HepG2 (cell line): ENCODE measurements around the gene MYO1E. TPM values are rescaled to one million over a fixed set of nuclear protein-coding genes. Genes with fewer than 3 reads are reported as not detected.

Experiments used
- ATAC-seq: fragments of 200-7000 bp; cut with Tn5 transposase; 3 replicates; pipeline ENCODE4 v1.9.1; 2020; ENCODE audit warnings: mild to moderate bottlenecking, moderate library complexity
- BruUV-seq: library from RNA; stranded (reverse); fragments of 400-500 nt; replicated peaks from 2 replicates; lab custom pipeline; 2021; lab: Mats Ljungman, UMichigan
- CTCF ChIA-PET: fragments of 300-600 bp; formaldehyde crosslinking; extraction: SDS; loops from one replicate; lab custom pipeline; 2021; ENCODE audit warnings: low total read pairs, inconsistent platforms, low intra/inter-chr PET ratio; lab: Yijun Ruan, JAX
- POLR2A ChIA-PET: fragments of 350-600 bp; sonication (Branson Sonifier 250); formaldehyde crosslinking; loops from one replicate; lab custom pipeline; 2020; ENCODE audit warnings: antibody characterized with exemption, inconsistent platforms; lab: Yijun Ruan, JAX
- DNase-seq: peaks from one replicate; pipeline ENCODE4 v3.0.0-alpha.2; 2015; ENCODE audit warnings: low spot score
- FAIRE-seq: peaks from 3 replicates; lab custom pipeline; 2011; peaks lifted over from hg19 to GRCh38; lab: Jason Lieb, UNC
- H2AFZ ChIP-seq: one replicate; pipeline ENCODE4 v1.6.1; 2011; ENCODE audit warnings: low read length, inconsistent platforms
- H3K27ac ChIP-seq: fragments of 300-600 bp; 3 replicates; pipeline ENCODE4 v1.8.0; 2011; ENCODE audit warnings: mixed run types, mild to moderate bottlenecking, mixed read lengths, low read length, inconsistent platforms; ENCODE audit not compliant: insufficient read depth; ENCODE audit errors: extremely low read length
- H3K27me3 ChIP-seq, 2 experiments: fragments of 200-600 bp in 1 of 2; 2 replicates in 1 of 2; 3 replicates in 1 of 2; pipeline versions ENCODE4 v1.6.0 to v1.8.0; 2011; ENCODE audit warnings: low read length in 2 of 2, mild to moderate bottlenecking in 2 of 2, moderate library complexity in 2 of 2, inconsistent platforms in 1 of 2; ENCODE audit not compliant: insufficient read depth in 2 of 2, control insufficient read depth in 1 of 2
- H3K36me3 ChIP-seq, 2 experiments: fragments of 200-600 bp in 1 of 2; replicated peaks in 1 of 2; 2 replicates in 1 of 2; 3 replicates in 1 of 2; pipeline versions ENCODE4 v1.5.1 to v1.8.0; 2011; ENCODE audit warnings: low read length in 2 of 2, inconsistent platforms in 1 of 2; ENCODE audit not compliant: insufficient read depth in 2 of 2, control insufficient read depth in 1 of 2
- H3K4me1 ChIP-seq: 2 replicates; pipeline ENCODE4 v1.5.1; 2012; ENCODE audit warnings: low read length, inconsistent platforms; ENCODE audit not compliant: insufficient read depth
- H3K4me2 ChIP-seq: 2 replicates; pipeline ENCODE4 v1.6.0; 2011; ENCODE audit warnings: low read depth, low read length, inconsistent platforms
- H3K4me3 ChIP-seq, 3 experiments: fragments of 200-600 bp in 1 of 3; sonication (generic), shearing (Covaris generic) in 1 of 3; replicated peaks in 1 of 3; 2 replicates each; pipeline ENCODE4 v1.5.1; 2011 to 2016; ENCODE audit warnings: low read length in 3 of 3, inconsistent platforms in 2 of 3, low read depth in 2 of 3, mild to moderate bottlenecking in 2 of 3, control low read depth in 1 of 3, mixed read lengths in 1 of 3; ENCODE audit not compliant: insufficient read depth in 1 of 3
- H3K79me2 ChIP-seq: one replicate; pipeline ENCODE4 v1.6.1; 2011; ENCODE audit warnings: low read length, inconsistent platforms; ENCODE audit not compliant: insufficient read depth
- H3K9ac ChIP-seq: 2 replicates; pipeline ENCODE4 v1.6.0; 2011; ENCODE audit warnings: mild to moderate bottlenecking, low read depth, low read length, inconsistent platforms; ENCODE audit not compliant: insufficient read depth
- H3K9me3 ChIP-seq: 2 replicates; pipeline ENCODE4 v1.5.1; 2012; ENCODE audit warnings: mild to moderate bottlenecking, low read length
- H4K20me1 ChIP-seq: 2 replicates; pipeline ENCODE4 v1.6.0; 2011; ENCODE audit warnings: inconsistent platforms, mild to moderate bottlenecking, low read length, moderate library complexity; ENCODE audit not compliant: insufficient read depth
- ARID5B ChIP-seq: IDR thresholded peaks from 2 replicates; pipeline ENCODE4 v1.4.0; 2020; ENCODE audit warnings: mild to moderate bottlenecking, missing genetic modification reagents
- CTCF ChIP-seq: sonication (generic); formaldehyde crosslinking; IDR thresholded peaks from 2 replicates; pipeline ENCODE4 v1.5.0; 2020; ENCODE audit warnings: mild to moderate bottlenecking, missing genetic modification reagents, moderate library complexity
- ERF ChIP-seq: IDR thresholded peaks from 2 replicates; pipeline ENCODE4 v1.6.1; 2018; ENCODE audit warnings: missing biosample characterization, missing genetic modification reagents
- FOSL2 ChIP-seq: sonication (generic); formaldehyde crosslinking; IDR thresholded peaks from 2 replicates; pipeline ENCODE4 v1.4.0; 2020; ENCODE audit warnings: missing genetic modification reagents
- HNF4A ChIP-seq: sonication (generic); formaldehyde crosslinking; IDR thresholded peaks from 2 replicates; pipeline ENCODE4 v1.4.0; 2020; ENCODE audit warnings: missing genetic modification reagents
- MXD4 ChIP-seq: IDR thresholded peaks from 2 replicates; pipeline ENCODE4 v1.6.1; 2016; ENCODE audit warnings: mild to moderate bottlenecking, missing biosample characterization, missing genetic modification reagents
- NFIC ChIP-seq: IDR thresholded peaks from 2 replicates; pipeline ENCODE4 v1.6.1; 2012; ENCODE audit warnings: mild to moderate bottlenecking, low read length, inconsistent platforms
- PHF21A ChIP-seq: sonication (generic); formaldehyde crosslinking; IDR thresholded peaks from 2 replicates; pipeline ENCODE4 v1.5.0; 2020; ENCODE audit warnings: mild to moderate bottlenecking, missing genetic modification reagents
- POLR2AphosphoS2 ChIP-seq: IDR thresholded peaks from 2 replicates; pipeline ENCODE4 v1.6.1; 2011; ENCODE audit warnings: low read depth, low read length, improper control_type of control experiment
- RARA ChIP-seq: IDR thresholded peaks from 2 replicates; pipeline ENCODE4 v1.6.1; 2016; ENCODE audit warnings: missing genetic modification reagents, missing compliant biosample characterization
- TSC22D2 ChIP-seq: sonication (generic); formaldehyde crosslinking; IDR thresholded peaks from 2 replicates; pipeline ENCODE4 v1.5.1; 2020; ENCODE audit warnings: missing genetic modification reagents, mild to moderate bottlenecking, borderline replicate concordance
- U2AF1 ChIP-seq: fragments of 200-400 bp; formaldehyde crosslinking; optimal IDR thresholded peaks from 2 replicates; pipeline ENCODE3; 2017; ENCODE audit warnings: mild to moderate bottlenecking, low read depth, low read length
- ZNF274 ChIP-seq: sonication (generic); formaldehyde crosslinking; IDR thresholded peaks from 2 replicates; pipeline ENCODE4 v1.5.1; 2020; ENCODE audit warnings: mild to moderate bottlenecking, missing genetic modification reagents
- ZNF644 ChIP-seq: IDR thresholded peaks from 2 replicates; pipeline ENCODE4 v1.6.1; 2016; ENCODE audit warnings: low read depth
- ZNF7 ChIP-seq: IDR thresholded peaks from 2 replicates; pipeline ENCODE4 v1.6.1; 2016; ENCODE audit warnings: missing biosample characterization, missing genetic modification reagents
- WGBS: methylation state at CpG from one replicate; pipeline ENCODE4 v1.1.6; 2017; ENCODE audit warnings: low lambda C conversion rate; 5-methylcytosine and 5-hydroxymethylcytosine counted together
- in situ Hi-C: cut with HindIII; loops from 2 replicates; pipeline ENCODE4 v1.10.0; 2017; ENCODE audit warnings: low pct_unique_long_range_greater_than_20kb; ENCODE audit not compliant: extremely low pct_ligation_motif_present
- intact Hi-C: fragments of 100-400 bp; cut with micrococcal nuclease; formaldehyde crosslinking; loops from one replicate; pipeline ENCODE4 v1.10.0; 2022; ENCODE audit not compliant: unreplicated experiment
- polyA plus RNA-seq, 8 experiments: library from polyadenylated mRNA; depleted of rRNA in 3 of 8; stranded (reverse) in 7 of 8; unstranded in 1 of 8; fragments of >200 nt; fragmentation: Illumina TruSeq in 4 of 8; extraction: Trizol in 4 of 8; gene quantifications; 2 replicates each; pipeline versions ENCODE4 v1.2.1 to v1.2.3, GENCODE V29; 2011 to 2016; ENCODE audit warnings: low read depth in 4 of 8, missing spikeins in 1 of 8, mixed read lengths in 1 of 8; ENCODE audit not compliant: insufficient read depth in 1 of 8
- total RNA-seq, 5 experiments: library from RNA; depleted of rRNA; stranded (reverse); fragments of >200 nt; fragmentation: Illumina TruSeq; extraction: Trizol; gene quantifications; 2 replicates each; pipeline ENCODE4 v1.2.3, GENCODE V29; 2016; ENCODE audit warnings: low read depth in 1 of 5

The MYO1E gene
- total and polyA plus RNA-seq, 2 of the 13 experiments (the other 11 are each of a cell fraction or from before 2014, with no cell fraction given), result 15.7 to 25.1 TPM

GRCh38 chr15:59280292-59280691, 92.4 kb downstream of the MYO1E start (continued):
- TF ChIP-seq CTCF (0 out of 2 replicates have a peak, but pooled peaks have one; percentile 4), ARID5B (CRISPR knock-in tag) (peak; percentile 32; the same call in 1 of the 2 replicates)

GRCh38 chr15:59279023-59279422, 93.6 kb downstream of the MYO1E start:
- Histone ChIP-seq H3K9ac (no peak overlapping the region), H3K4me3 (no peak overlapping the region), H3K27me3 (no peaks in the 10 kb centered on the region), H3K9me3 (no peaks in the 10 kb centered on the region), H3K36me3 (no peaks in the 10 kb centered on the region), H3K4me2 (peak overlapping the region; percentile 41), H3K4me1 (peaks cover 100% of the 10 kb centered on the region), H4K20me1 (no peaks in the 10 kb centered on the region), H3K79me2 (peaks cover 7% of the 10 kb centered on the region), H3K27ac (peak overlapping the region; percentile 17), H2AFZ (no peak overlapping the region)
- ChIA-PET CTCF (no interaction called here), POLR2A (interaction anchor here (1.9 kb wide), 1 partner anchor 94 kb away, joined by 6 read pairs; the partner anchor contains the start of gene MYO1E)
- DNase-seq (peak; percentile 30), FAIRE-seq (peak; percentile 15), ATAC-seq (no peak; the same call in 2 of the 3 replicates)
- no TSS peak for BruUV-seq
- in situ Hi-C loops (no loop called here), intact Hi-C loops (loop anchor here (10.0 kb wide), 1 partner anchor 46 kb away; no protein-coding TSS in a partner anchor)
- WGBS, result 45% methylated on average over 5 of the region's 5 CpGs
- TF ChIP-seq PHF21A (0 out of 2 replicates have a peak, but pooled peaks have one; percentile 19), ZNF644 (CRISPR knock-in tag) (peak; percentile 30; the same call in 1 of the 2 replicates), TSC22D2 (CRISPR knock-in tag) (no peak), ZNF274 (CRISPR knock-in tag) (no peak), NFIC (no peak), HNF4A (CRISPR knock-in tag) (peak; percentile 22; the same call in 1 of the 2 replicates), MXD4 (CRISPR knock-in tag) (no peak), FOSL2 (CRISPR knock-in tag) (peak; percentile 30; the same call in 1 of the 2 replicates), ERF (CRISPR knock-in tag) (no peak), ZNF7 (CRISPR knock-in tag) (peak; percentile 96), RARA (CRISPR knock-in tag) (0 out of 2 replicates have a peak, but pooled peaks have one; percentile 36), U2AF1 (no peak), POLR2AphosphoS2 (no peak)
